Measurements from ENCODE around the gene GDF7. TPM values are rescaled to one million over a fixed set of nuclear protein-coding genes. Genes with fewer than 3 reads are reported as not detected.

Gene GDF7
- total and polyA plus RNA-seq, 2 experiments from 2014 or later = 0.24 to 0.37 TPM

DNA sequence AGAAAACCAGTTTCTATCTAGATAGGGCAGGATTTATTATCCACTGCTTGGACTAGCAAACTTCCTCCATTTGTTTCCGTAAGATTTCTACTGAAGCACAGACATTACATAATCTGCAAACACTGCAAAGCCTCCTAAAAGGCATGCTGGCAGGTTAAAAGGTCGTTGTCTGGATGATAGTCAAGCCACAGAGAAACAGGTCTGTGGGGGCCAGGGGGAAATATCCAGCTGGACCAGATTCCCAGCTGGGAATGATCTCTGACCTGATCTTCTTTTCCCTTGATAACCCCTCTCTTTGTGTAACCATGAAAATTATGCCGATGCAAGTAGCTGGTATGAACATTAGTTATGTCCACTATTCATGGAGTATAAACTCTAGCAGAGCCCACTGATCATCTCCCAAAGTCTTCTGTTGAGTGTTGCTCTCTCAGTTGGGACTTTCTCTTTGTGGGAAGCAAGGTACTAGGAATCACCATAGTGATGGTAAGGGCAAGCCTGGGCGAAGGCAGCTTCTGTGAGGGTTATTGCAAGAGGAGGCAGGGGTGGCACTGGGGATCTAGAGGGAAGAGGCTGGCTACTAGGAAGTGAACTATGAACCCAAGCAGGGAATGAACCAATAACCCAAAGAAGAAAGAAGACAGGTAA is 61.3 kb downstream of the GDF7 start:
- Histone ChIP-seq H3K36me3 (replicated peaks; ENCODE audit: insufficient read depth, low read depth) (no peaks in the 10 kb centered on the region), H4K20me1 (ENCODE audit: insufficient read depth, poor library complexity, severe bottlenecking) (no peaks in the 10 kb centered on the region), H3K79me2 (no peaks in the 10 kb centered on the region), H3K27me3 (no peaks in the 10 kb centered on the region), H3K4me3 (no peak overlapping the region), H2AFZ (no peak overlapping the region), H3K9me3 (ENCODE audit: low read depth) (no peaks in the 10 kb centered on the region), H3K4me1 (ENCODE audit: insufficient read depth) (peaks cover 17% of the 10 kb centered on the region), H3K9me2 (replicated peaks; ENCODE audit: insufficient read depth) (no peaks in the 10 kb centered on the region), H3K4me2 (peak overlapping the region; percentile 38), H3K27ac (peak overlapping the region; percentile 74)
- peak; percentile 40 for DNase-seq (ENCODE audit: low spot score)
- TF ChIP-seq, protein P1, sequence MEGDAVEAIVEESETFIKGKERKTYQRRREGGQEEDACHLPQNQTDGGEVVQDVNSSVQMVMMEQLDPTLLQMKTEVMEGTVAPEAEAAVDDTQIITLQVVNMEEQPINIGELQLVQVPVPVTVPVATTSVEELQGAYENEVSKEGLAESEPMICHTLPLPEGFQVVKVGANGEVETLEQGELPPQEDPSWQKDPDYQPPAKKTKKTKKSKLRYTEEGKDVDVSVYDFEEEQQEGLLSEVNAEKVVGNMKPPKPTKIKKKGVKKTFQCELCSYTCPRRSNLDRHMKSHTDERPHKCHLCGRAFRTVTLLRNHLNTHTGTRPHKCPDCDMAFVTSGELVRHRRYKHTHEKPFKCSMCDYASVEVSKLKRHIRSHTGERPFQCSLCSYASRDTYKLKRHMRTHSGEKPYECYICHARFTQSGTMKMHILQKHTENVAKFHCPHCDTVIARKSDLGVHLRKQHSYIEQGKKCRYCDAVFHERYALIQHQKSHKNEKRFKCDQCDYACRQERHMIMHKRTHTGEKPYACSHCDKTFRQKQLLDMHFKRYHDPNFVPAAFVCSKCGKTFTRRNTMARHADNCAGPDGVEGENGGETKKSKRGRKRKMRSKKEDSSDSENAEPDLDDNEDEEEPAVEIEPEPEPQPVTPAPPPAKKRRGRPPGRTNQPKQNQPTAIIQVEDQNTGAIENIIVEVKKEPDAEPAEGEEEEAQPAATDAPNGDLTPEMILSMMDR (IDR thresholded peaks at IDR 0.05; ENCODE audit: poor library complexity) = no peak
- TF ChIP-seq EZH2phosphoT487 (IDR thresholded peaks at IDR 0.05; ENCODE audit: low read depth, severe bottlenecking, unreplicated experiment) (no peak), EZH2 (IDR thresholded peaks at IDR 0.05; ENCODE audit: borderline replicate concordance) (no peak)
- WGBS (ENCODE audit: low lambda C conversion rate, missing lambda C conversion rate) = 34% methylated on average over 4 of the region's 4 CpGs

Other genes starting within 250 kb of the GDF7 start
- gene RHOB, start 220.1 kb upstream of the GDF7 start, total RNA-seq = 387 and 429 TPM in 2 replicates
- gene RHOB, start 220.1 kb upstream of the GDF7 start, polyA plus RNA-seq = 103 and 146 TPM in 2 replicates
- gene HS1BP3, start 16.0 kb upstream of the GDF7 start, total RNA-seq = 25.8 and 26.8 TPM in 2 replicates
- 26.3 and 29.6 TPM in 2 replicates for gene HS1BP3, start 16.0 kb upstream of the GDF7 start, polyA plus RNA-seq
- gene LDAH, start 156.0 kb downstream of the GDF7 start, total RNA-seq = 27.8 and 30.1 TPM in 2 replicates
- gene LDAH, start 156.0 kb downstream of the GDF7 start, polyA plus RNA-seq = 15.2 and 16.9 TPM in 2 replicates

Measured in hepatocyte (in vitro differentiated cells).